Measurements from ENCODE around the gene EHBP1L1.

Gene EHBP1L1

DNA sequence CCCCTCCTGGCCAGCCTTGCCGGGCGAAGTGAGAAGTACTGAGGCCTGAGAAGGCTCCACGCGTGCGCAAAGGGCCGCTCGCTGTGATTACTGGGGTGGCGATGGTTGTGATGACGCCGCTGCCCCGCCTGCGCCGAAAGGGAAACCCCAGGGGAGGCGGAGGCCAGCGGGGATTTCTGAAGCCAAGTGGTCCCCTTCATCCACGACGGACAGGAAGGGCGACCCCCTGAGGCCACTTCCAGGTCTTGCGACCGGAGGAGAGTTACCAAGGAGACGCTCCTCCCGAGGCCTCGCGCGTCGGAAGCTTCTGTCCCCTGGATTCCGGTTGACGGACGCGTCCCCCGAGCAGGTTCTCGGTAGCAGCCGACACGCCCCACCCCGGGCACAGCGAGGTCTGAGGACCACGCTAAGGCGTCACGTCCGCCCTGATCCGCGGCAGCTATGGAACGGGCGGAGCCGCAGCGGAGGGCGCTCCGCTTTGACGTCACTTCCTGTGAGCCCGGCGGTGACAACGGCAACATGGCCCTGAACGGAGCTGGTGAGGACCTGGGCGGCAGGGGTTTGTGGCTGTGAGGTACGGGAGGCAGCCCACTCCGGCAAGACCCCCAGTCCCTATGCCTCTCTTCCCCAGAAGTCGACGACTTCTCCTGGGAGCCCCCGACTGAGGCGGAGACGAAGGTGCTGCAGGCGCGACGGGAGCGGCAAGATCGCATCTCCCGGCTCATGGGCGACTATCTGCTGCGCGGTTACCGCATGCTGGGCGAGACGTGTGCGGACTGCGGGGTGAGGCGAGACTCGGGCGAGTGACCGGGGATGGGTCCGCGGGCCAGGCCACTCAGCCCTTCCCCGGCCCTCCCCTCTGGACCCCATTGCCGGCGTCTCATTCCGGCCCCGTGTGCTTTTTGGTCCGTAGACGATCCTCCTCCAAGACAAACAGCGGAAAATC lies 5.6 kb upstream of the EHBP1L1 start, which contains the start of gene ZNRD2 (continued):
- TF ChIP-seq, protein P1, sequence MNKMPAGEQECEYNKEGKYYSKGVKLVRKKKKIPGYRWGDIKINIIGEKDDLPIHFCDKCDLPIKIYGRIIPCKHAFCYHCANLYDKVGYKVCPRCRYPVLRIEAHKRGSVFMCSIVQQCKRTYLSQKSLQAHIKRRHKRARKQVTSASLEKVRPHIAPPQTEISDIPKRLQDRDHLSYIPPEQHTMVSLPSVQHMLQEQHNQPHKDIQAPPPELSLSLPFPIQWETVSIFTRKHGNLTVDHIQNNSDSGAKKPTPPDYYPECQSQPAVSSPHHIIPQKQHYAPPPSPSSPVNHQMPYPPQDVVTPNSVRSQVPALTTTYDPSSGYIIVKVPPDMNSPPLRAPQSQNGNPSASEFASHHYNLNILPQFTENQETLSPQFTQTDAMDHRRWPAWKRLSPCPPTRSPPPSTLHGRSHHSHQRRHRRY (tag by site-specific recombination; IDR thresholded peaks at IDR 0.05) = no peak
- TF ChIP-seq ZSCAN16 (tag by site-specific recombination; IDR thresholded peaks at IDR 0.05) = no peak
- TF ChIP-seq ZNF248 (tag by site-specific recombination; IDR thresholded peaks at IDR 0.05) = no peak
- TF ChIP-seq SCRT1 (tag by site-specific recombination; IDR thresholded peaks at IDR 0.05; ENCODE audit: borderline replicate concordance) = no peak
- TF ChIP-seq SP3 (tag by site-specific recombination; IDR thresholded peaks at IDR 0.05) = peak; percentile 97
- TF ChIP-seq, protein P2, sequence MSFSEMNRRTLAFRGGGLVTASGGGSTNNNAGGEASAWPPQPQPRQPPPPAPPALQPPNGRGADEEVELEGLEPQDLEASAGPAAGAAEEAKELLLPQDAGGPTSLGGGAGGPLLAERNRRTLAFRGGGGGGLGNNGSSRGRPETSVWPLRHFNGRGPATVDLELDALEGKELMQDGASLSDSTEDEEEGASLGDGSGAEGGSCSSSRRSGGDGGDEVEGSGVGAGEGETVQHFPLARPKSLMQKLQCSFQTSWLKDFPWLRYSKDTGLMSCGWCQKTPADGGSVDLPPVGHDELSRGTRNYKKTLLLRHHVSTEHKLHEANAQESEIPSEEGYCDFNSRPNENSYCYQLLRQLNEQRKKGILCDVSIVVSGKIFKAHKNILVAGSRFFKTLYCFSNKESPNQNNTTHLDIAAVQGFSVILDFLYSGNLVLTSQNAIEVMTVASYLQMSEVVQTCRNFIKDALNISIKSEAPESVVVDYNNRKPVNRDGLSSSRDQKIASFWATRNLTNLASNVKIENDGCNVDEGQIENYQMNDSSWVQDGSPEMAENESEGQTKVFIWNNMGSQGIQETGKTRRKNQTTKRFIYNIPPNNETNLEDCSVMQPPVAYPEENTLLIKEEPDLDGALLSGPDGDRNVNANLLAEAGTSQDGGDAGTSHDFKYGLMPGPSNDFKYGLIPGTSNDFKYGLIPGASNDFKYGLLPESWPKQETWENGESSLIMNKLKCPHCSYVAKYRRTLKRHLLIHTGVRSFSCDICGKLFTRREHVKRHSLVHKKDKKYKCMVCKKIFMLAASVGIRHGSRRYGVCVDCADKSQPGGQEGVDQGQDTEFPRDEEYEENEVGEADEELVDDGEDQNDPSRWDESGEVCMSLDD (tag by site-specific recombination; IDR thresholded peaks at IDR 0.05) = peak; percentile 97
- no peak for TF ChIP-seq ZNF664 (tag by site-specific recombination; IDR thresholded peaks at IDR 0.05)
- peak; percentile 69; the same call in 1 of the 2 replicates for TF ChIP-seq ZNF561 (tag by site-specific recombination; IDR thresholded peaks at IDR 0.05; ENCODE audit: borderline replicate concordance)
- TF ChIP-seq ZNF747 (tag by site-specific recombination; IDR thresholded peaks at IDR 0.05) = no peak
- TF ChIP-seq ZNF426 (tag by site-specific recombination; IDR thresholded peaks at IDR 0.05) = no peak
- peak; percentile 84 for TF ChIP-seq KLF16 (tag by site-specific recombination; IDR thresholded peaks at IDR 0.05)
- TF ChIP-seq, protein P3, sequence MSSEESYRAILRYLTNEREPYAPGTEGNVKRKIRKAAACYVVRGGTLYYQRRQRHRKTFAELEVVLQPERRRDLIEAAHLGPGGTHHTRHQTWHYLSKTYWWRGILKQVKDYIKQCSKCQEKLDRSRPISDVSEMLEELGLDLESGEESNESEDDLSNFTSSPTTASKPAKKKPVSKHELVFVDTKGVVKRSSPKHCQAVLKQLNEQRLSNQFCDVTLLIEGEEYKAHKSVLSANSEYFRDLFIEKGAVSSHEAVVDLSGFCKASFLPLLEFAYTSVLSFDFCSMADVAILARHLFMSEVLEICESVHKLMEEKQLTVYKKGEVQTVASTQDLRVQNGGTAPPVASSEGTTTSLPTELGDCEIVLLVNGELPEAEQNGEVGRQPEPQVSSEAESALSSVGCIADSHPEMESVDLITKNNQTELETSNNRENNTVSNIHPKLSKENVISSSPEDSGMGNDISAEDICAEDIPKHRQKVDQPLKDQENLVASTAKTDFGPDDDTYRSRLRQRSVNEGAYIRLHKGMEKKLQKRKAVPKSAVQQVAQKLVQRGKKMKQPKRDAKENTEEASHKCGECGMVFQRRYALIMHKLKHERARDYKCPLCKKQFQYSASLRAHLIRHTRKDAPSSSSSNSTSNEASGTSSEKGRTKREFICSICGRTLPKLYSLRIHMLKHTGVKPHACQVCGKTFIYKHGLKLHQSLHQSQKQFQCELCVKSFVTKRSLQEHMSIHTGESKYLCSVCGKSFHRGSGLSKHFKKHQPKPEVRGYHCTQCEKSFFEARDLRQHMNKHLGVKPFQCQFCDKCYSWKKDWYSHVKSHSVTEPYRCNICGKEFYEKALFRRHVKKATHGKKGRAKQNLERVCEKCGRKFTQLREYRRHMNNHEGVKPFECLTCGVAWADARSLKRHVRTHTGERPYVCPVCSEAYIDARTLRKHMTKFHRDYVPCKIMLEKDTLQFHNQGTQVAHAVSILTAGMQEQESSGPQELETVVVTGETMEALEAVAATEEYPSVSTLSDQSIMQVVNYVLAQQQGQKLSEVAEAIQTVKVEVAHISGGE (tag by site-specific recombination; conservative IDR thresholded peaks at IDR 0.05; ENCODE audit: low read depth) = peak; percentile 98
- no peak for TF ChIP-seq ZNF274 (IDR thresholded peaks at IDR 0.05; ENCODE audit: low read length)
- no peak for TF ChIP-seq ZNF274 (tag by site-specific recombination; IDR thresholded peaks at IDR 0.05; ENCODE audit: borderline replicate concordance)
- no peak for TF ChIP-seq ZNF600 (tag by site-specific recombination; IDR thresholded peaks at IDR 0.05)
- TF ChIP-seq, protein P4, sequence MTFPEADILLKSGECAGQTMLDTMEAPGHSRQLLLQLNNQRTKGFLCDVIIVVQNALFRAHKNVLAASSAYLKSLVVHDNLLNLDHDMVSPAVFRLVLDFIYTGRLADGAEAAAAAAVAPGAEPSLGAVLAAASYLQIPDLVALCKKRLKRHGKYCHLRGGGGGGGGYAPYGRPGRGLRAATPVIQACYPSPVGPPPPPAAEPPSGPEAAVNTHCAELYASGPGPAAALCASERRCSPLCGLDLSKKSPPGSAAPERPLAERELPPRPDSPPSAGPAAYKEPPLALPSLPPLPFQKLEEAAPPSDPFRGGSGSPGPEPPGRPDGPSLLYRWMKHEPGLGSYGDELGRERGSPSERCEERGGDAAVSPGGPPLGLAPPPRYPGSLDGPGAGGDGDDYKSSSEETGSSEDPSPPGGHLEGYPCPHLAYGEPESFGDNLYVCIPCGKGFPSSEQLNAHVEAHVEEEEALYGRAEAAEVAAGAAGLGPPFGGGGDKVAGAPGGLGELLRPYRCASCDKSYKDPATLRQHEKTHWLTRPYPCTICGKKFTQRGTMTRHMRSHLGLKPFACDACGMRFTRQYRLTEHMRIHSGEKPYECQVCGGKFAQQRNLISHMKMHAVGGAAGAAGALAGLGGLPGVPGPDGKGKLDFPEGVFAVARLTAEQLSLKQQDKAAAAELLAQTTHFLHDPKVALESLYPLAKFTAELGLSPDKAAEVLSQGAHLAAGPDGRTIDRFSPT (tag by site-specific recombination; IDR thresholded peaks at IDR 0.05) = 0 out of 2 replicates have a peak, but pooled peaks have one; percentile 27
- TF ChIP-seq ZBTB7A (tag by site-specific recombination; IDR thresholded peaks at IDR 0.05; ENCODE audit: low read depth) = no peak
- no peak for TF ChIP-seq ZNF544 (tag by site-specific recombination; IDR thresholded peaks at IDR 0.05)
- TF ChIP-seq OVOL3 (tag by site-specific recombination; IDR thresholded peaks at IDR 0.05) = no peak
- 0 out of 2 replicates have a peak, but pooled peaks have one; percentile 40 for TF ChIP-seq ZNF660 (tag by site-specific recombination; IDR thresholded peaks at IDR 0.05)
- TF ChIP-seq ZNF16 (tag by site-specific recombination; IDR thresholded peaks at IDR 0.05; ENCODE audit: low read depth) = no peak
- no peak for TF ChIP-seq ZNF473 (tag by site-specific recombination; IDR thresholded peaks at IDR 0.05)
- TF ChIP-seq, protein P5, sequence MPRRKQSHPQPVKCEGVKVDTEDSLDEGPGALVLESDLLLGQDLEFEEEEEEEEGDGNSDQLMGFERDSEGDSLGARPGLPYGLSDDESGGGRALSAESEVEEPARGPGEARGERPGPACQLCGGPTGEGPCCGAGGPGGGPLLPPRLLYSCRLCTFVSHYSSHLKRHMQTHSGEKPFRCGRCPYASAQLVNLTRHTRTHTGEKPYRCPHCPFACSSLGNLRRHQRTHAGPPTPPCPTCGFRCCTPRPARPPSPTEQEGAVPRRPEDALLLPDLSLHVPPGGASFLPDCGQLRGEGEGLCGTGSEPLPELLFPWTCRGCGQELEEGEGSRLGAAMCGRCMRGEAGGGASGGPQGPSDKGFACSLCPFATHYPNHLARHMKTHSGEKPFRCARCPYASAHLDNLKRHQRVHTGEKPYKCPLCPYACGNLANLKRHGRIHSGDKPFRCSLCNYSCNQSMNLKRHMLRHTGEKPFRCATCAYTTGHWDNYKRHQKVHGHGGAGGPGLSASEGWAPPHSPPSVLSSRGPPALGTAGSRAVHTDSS (tag by site-specific recombination; IDR thresholded peaks at IDR 0.05) = no peak
- TF ChIP-seq, protein P6, sequence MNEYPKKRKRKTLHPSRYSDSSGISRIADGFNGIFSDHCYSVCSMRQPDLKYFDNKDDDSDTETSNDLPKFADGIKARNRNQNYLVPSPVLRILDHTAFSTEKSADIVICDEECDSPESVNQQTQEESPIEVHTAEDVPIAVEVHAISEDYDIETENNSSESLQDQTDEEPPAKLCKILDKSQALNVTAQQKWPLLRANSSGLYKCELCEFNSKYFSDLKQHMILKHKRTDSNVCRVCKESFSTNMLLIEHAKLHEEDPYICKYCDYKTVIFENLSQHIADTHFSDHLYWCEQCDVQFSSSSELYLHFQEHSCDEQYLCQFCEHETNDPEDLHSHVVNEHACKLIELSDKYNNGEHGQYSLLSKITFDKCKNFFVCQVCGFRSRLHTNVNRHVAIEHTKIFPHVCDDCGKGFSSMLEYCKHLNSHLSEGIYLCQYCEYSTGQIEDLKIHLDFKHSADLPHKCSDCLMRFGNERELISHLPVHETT (tag by site-specific recombination; IDR thresholded peaks at IDR 0.05) = peak; percentile 43; the same call in 1 of the 2 replicates
- no peak for TF ChIP-seq ZNF175 (tag by site-specific recombination; IDR thresholded peaks at IDR 0.05)
- no peak for TF ChIP-seq ZNF174 (tag by site-specific recombination; IDR thresholded peaks at IDR 0.05)
